GM12878 (cell line): ENCODE results near the gene SOD2. TPM values are rescaled to one million over a fixed set of nuclear protein-coding genes. Genes with fewer than 3 reads are reported as not detected.

Experiments
- ATAC-seq: fragments of 200-7000 bp; cut with Tn5 transposase; 3 replicates; pipeline ENCODE4 v1.9.1; 2020; ENCODE audit warnings: mild to moderate bottlenecking, moderate library complexity
- BruUV-seq: library from RNA; stranded (reverse); fragments of 400-500 nt; replicated peaks from 2 replicates; lab custom pipeline; 2021; lab: Mats Ljungman, UMichigan
- CTCF ChIA-PET: fragments of 300-600 bp; sonication (Branson Sonifier 250); formaldehyde crosslinking; extraction: SDS; loops from one replicate; lab custom pipeline; 2021; ENCODE audit warnings: inconsistent platforms; lab: Yijun Ruan, JAX
- POLR2A ChIA-PET: fragments of 350-600 bp; formaldehyde crosslinking; extraction: SDS; loops from one replicate; lab custom pipeline; 2021; ENCODE audit warnings: inconsistent platforms; lab: Charles Lee
- RAD21 ChIA-PET: fragments of 300-600 bp; sonication (Branson Sonifier 250); formaldehyde crosslinking; loops from one replicate; lab custom pipeline; 2023; ENCODE audit warnings: antibody characterized with exemption; ENCODE audit not compliant: unreplicated experiment; lab: Charles Lee
- SMC1A ChIA-PET: fragments of 300-600 bp; sonication (Branson Sonifier 250); formaldehyde crosslinking; loops from one replicate; lab custom pipeline; 2023; ENCODE audit not compliant: unreplicated experiment, uncharacterized antibody; lab: Charles Lee
- DNase-seq: peaks from one replicate; pipeline ENCODE4 v3.0.0-alpha.2; 2011; ENCODE audit warnings: low read depth, low spot score
- FAIRE-seq: peaks from 3 replicates; lab custom pipeline; 2011; peaks lifted over from hg19 to GRCh38; lab: Jason Lieb, UNC
- H2AFZ ChIP-seq: 2 replicates; pipeline ENCODE4 v1.6.0; 2011; ENCODE audit warnings: low read depth, low read length, control low read depth; ENCODE audit not compliant: control insufficient read depth
- H3K27ac ChIP-seq: 2 replicates; pipeline ENCODE4 v1.5.1; 2011; ENCODE audit warnings: control low read depth; ENCODE audit not compliant: control insufficient read depth, insufficient read depth
- H3K27me3 ChIP-seq, 2 experiments: replicated peaks in 1 of 2; 2 replicates each; pipeline versions ENCODE4 v1.6.0 to v1.6.1; 2011; ENCODE audit warnings: low read length in 1 of 2; ENCODE audit not compliant: control insufficient read depth in 2 of 2, insufficient read depth in 2 of 2
- H3K36me3 ChIP-seq, 2 experiments: 2 replicates each; pipeline ENCODE4 v1.5.1; 2011; ENCODE audit warnings: low read length in 1 of 2; ENCODE audit not compliant: control insufficient read depth in 2 of 2, insufficient read depth in 2 of 2
- H3K4me1 ChIP-seq: 2 replicates; pipeline ENCODE4 v1.6.1; 2011; ENCODE audit warnings: mild to moderate bottlenecking, low read length, moderate library complexity, mixed read lengths; ENCODE audit not compliant: control insufficient read depth, insufficient read depth
- H3K4me2 ChIP-seq: 2 replicates; pipeline ENCODE4 v1.6.0; 2011; ENCODE audit warnings: control low read depth; ENCODE audit not compliant: control insufficient read depth, insufficient read depth
- H3K4me3 ChIP-seq: fragments of 200-600 bp; sonication (generic); 2 replicates; pipeline ENCODE4 v1.5.1; 2016
- H3K79me2 ChIP-seq: 2 replicates; pipeline ENCODE4 v1.6.0; 2011; ENCODE audit warnings: low read length; ENCODE audit not compliant: control insufficient read depth, insufficient read depth
- H3K9ac ChIP-seq: 2 replicates; pipeline ENCODE4 v1.8.0; 2011; ENCODE audit warnings: low read length, control low read depth, mixed read lengths; ENCODE audit not compliant: control insufficient read depth, insufficient read depth
- H3K9me3 ChIP-seq: replicated peaks from 3 replicates; pipeline ENCODE4 v1.5.1; 2011; ENCODE audit warnings: mild to moderate bottlenecking, low read length; ENCODE audit not compliant: control insufficient read depth, insufficient read depth
- H4K20me1 ChIP-seq: 2 replicates; pipeline ENCODE4 v1.6.0; 2011; ENCODE audit not compliant: control insufficient read depth, insufficient read depth
- MYC ChIP-seq: IDR thresholded peaks from 2 replicates; pipeline ENCODE4 v1.6.1; 2011; ENCODE audit warnings: mild to moderate bottlenecking, low read length, moderate library complexity, inconsistent platforms; ENCODE audit not compliant: insufficient read depth, insufficient replicate concordance, insufficient read length, severe bottlenecking
- SMAD1 ChIP-seq: fragments of 450-650 bp; IDR thresholded peaks from 2 replicates; pipeline ENCODE4 v1.6.1; 2018; ENCODE audit warnings: mild to moderate bottlenecking, low read depth; ENCODE audit not compliant: partially characterized antibody
- SUPT20H ChIP-seq: IDR thresholded peaks from 2 replicates; pipeline ENCODE4 v1.6.1; 2011; ENCODE audit warnings: low read depth, mild to moderate bottlenecking, low read length, moderate library complexity, borderline replicate concordance; ENCODE audit not compliant: control insufficient read depth
- TCF3 ChIP-seq: IDR thresholded peaks from 2 replicates; pipeline ENCODE4 v1.6.1; 2012; ENCODE audit warnings: low read depth, mild to moderate bottlenecking, low read length, borderline replicate concordance; ENCODE audit not compliant: insufficient read depth
- WRNIP1 ChIP-seq: IDR thresholded peaks from 2 replicates; pipeline ENCODE4 v1.6.1; 2011; ENCODE audit warnings: low read depth, low read length, improper control_type of control experiment, borderline replicate concordance
- WGBS: methylation state at CpG from one replicate; pipeline ENCODE4 v1.1.6; 2016; ENCODE audit warnings: low lambda C conversion rate; ENCODE audit not compliant: insufficient replicate concordance, insufficient coverage; ENCODE audit errors: missing lambda C conversion rate; 5-methylcytosine and 5-hydroxymethylcytosine counted together
- in situ Hi-C: fragments of 300-500 bp; cut with MboI; formaldehyde crosslinking; loops from 9 replicates; pipeline ENCODE4 v1.14.3; 2018; ENCODE audit warnings: mixed read lengths
- intact Hi-C: fragments of 100-400 bp; cut with micrococcal nuclease; formaldehyde crosslinking; loops from one replicate; pipeline ENCODE4 v1.14.2; 2022; ENCODE audit not compliant: unreplicated experiment
- polyA plus RNA-seq, 11 experiments: library from polyadenylated mRNA; depleted of rRNA in 4 of 11; unstranded in 6 of 11; stranded (reverse) in 5 of 11; fragments of >200 nt; fragmentation: Nextera tagmentation in 4 of 11; fragmentation: Illumina TruSeq in 1 of 11; extraction: Ambion mirVana in 4 of 11; extraction: Trizol in 1 of 11; gene quantifications; 1 replicate in 1 of 11; 2 replicates in 10 of 11; pipeline versions ENCODE4 v1.2.1 to v1.2.3, GENCODE V29; 2011 to 2016; ENCODE audit warnings: inconsistent platforms in 2 of 11, missing spikeins in 2 of 11, low read depth in 1 of 11
- total RNA-seq, 4 experiments: library from RNA; depleted of rRNA in 3 of 4; stranded (reverse); fragments of >200 nt in 3 of 4; fragmentation: Illumina TruSeq in 1 of 4; extraction: Trizol in 1 of 4; gene quantifications; 2 replicates each; pipeline versions ENCODE4 v1.2.1 to v1.2.3, GENCODE V29; 2013 to 2021
- TF ChIP-seq, protein P1 (sequence below): IDR thresholded peaks from 2 replicates; pipeline ENCODE4 v1.6.1; 2012; ENCODE audit warnings: mild to moderate bottlenecking, low read depth, low read length

SOD2 gene
- total and polyA plus RNA-seq, 10 of the 15 experiments (the other 5 are each of a cell fraction or from before 2014, with no cell fraction given), result 12.1 to 55.8 (median 39.1) TPM

DNA sequence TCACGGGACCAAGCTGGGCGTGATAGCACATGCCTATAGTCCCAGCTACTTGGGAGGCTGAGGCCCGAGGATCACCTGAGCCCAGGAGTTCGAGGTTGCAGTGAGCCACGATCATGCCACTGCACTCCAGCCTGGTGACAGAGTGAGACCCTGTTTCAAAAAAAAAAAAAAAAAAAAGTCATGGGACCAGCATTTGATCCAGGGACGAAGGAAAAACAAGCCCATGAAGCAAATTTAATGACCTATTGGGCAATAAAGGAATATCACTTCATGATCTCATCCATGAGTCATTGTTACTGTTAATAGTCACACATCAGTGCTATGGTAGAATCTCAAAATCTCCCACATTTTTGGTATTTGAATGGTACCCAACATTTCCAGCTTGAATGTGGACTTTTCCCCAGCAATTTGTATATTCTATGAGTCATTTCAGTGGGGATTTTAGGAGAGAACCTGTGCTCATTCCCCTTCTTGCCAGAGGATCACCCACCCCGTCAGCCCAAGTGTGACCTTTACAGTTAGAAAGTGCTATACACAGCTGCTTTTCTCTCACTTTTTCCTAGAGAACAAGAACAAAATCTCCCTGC, 8.5 kb upstream of the SOD2 start:
- SMC1A ChIA-PET, result interaction anchor here (0.7 to 1.6 kb wide), 2 partner anchors 19 to 22 kb away, joined by 3 read pairs; no protein-coding TSS in a partner anchor
- FAIRE-seq (no peak), ATAC-seq (no peak), DNase-seq (no peak)
- Histone ChIP-seq H2AFZ (no peak overlapping the region), H3K27ac (no peak overlapping the region), H4K20me1 (no peaks in the 10 kb centered on the region), H3K4me3 (no peak overlapping the region), H3K4me1 (no peaks in the 10 kb centered on the region), H3K79me2 (no peaks in the 10 kb centered on the region), H3K27me3 (no peaks in the 10 kb centered on the region), H3K9ac (no peak overlapping the region), H3K36me3 (no peaks in the 10 kb centered on the region), H3K4me2 (no peak overlapping the region), H3K9me3 (no peaks in the 10 kb centered on the region)
- 89% methylated on average over 7 of the region's 7 CpGs for WGBS
- POLR2A ChIA-PET, result interaction anchor here (0.7 kb wide), 1 partner anchor 492 kb away, joined by 5 read pairs; no protein-coding TSS in a partner anchor
- RAD21 ChIA-PET, result no interaction called here
- BruUV-seq, result no TSS peak
- in situ Hi-C loops (loop anchor here (25.0 kb wide), 1 partner anchor 761 kb away; no protein-coding TSS in a partner anchor), intact Hi-C loops (no loop called here)
- TF ChIP-seq SUPT20H (no peak), WRNIP1 (no peak), TCF3 (no peak), SMAD1 (no peak), MYC (no peak)
- TF ChIP-seq, protein P1, sequence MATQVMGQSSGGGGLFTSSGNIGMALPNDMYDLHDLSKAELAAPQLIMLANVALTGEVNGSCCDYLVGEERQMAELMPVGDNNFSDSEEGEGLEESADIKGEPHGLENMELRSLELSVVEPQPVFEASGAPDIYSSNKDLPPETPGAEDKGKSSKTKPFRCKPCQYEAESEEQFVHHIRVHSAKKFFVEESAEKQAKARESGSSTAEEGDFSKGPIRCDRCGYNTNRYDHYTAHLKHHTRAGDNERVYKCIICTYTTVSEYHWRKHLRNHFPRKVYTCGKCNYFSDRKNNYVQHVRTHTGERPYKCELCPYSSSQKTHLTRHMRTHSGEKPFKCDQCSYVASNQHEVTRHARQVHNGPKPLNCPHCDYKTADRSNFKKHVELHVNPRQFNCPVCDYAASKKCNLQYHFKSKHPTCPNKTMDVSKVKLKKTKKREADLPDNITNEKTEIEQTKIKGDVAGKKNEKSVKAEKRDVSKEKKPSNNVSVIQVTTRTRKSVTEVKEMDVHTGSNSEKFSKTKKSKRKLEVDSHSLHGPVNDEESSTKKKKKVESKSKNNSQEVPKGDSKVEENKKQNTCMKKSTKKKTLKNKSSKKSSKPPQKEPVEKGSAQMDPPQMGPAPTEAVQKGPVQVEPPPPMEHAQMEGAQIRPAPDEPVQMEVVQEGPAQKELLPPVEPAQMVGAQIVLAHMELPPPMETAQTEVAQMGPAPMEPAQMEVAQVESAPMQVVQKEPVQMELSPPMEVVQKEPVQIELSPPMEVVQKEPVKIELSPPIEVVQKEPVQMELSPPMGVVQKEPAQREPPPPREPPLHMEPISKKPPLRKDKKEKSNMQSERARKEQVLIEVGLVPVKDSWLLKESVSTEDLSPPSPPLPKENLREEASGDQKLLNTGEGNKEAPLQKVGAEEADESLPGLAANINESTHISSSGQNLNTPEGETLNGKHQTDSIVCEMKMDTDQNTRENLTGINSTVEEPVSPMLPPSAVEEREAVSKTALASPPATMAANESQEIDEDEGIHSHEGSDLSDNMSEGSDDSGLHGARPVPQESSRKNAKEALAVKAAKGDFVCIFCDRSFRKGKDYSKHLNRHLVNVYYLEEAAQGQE, result no peak
- CTCF ChIA-PET, result interaction anchor here (0.7 kb wide), 1 partner anchor 1552 kb away, joined by 3 read pairs; no protein-coding TSS in a partner anchor
